ENCODE results near the gene CR1L.
"Not testable (repeated sequence)": the region's sequence is repeated elsewhere in the genome, so short reads cannot be mapped to it uniquely, and the experiment has no call there.

Gene CR1L

DNA sequence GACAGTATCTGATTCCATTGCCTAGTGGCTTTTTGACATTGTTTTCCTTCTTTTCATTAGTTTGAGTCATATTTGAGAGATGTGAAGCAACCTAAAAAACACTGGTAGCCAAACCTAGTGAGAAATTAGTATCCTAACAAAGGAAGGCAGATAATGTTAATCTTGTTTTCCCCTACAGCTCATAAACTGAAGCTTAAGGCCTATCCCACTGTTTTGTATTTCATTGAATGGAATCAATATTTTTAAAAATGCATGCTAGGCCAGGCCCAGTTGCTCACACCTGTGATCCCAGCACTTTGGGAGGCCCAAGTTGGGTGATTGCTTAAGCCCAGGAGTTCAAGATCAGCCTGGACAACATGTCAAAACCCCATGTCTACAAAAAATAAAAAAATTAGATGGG lies 1.2 kb downstream of the CR1L start:
- no peak for DNase-seq (ENCODE audit: low read depth in 2 of 2)

DNA sequence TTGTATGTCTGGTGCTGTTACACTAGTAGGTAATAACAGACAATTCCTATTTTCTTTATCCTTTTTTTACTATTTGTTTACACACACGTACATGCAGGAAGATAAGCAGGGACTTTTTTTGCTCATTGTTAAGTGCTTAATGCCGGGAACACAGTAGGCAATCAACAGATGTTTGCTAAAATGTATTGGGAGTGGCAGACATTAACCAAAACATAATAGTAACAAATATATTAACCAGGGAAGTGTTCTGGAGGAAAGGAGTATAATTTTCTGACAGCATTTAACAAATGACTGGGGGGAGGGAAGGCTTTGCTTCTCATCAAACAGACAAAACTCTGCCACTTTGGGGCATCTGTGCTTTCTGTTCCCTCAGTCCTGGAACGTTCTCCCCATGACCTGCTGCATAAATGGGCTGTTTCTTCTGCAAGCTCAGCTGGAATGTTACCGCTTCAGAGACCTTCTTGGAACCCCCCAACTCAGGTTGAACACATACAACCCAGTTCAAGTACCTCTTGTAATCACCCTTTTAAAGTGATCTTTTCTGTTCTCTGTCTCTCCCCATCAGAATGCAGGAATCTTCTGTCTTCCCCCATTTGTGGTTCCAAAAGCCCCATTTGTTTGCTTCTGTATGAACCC lies 2.1 kb downstream of the CR1L start:
- no peak for DNase-seq (ENCODE audit: low read depth in 2 of 2)

DNA sequence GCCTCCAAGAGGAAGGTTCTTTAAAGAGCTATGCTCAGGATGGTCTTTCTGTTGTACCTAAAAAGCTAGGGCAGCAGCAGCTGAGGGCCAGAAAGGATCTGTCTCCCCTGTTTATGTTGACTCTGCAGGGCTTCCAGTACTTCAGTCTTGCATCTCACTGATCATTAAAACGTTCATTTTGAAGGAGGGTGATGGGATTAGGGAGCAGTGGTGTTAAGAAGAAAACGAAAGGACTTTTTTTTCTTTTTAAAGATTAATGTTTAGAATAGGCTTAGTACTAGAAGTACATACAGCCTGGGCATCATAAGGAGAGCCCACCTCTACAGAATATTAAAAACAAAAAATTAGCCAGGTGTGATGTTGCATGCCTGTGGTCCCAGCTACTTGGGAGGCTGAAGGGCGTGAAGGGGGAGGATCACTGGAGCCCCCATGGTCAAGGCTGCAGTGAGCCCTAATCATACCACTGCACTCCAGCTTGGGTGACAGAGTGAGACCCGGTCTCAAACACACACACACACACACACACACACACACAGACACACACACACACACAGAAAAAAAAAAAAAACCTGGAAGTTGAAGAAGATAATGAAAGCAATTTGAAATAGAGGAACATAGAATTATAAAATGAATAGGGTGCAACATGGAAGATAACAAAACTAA lies 2.9 kb downstream of the CR1L start:
- no peak for DNase-seq (ENCODE audit: low read depth in 2 of 2)

DNA sequence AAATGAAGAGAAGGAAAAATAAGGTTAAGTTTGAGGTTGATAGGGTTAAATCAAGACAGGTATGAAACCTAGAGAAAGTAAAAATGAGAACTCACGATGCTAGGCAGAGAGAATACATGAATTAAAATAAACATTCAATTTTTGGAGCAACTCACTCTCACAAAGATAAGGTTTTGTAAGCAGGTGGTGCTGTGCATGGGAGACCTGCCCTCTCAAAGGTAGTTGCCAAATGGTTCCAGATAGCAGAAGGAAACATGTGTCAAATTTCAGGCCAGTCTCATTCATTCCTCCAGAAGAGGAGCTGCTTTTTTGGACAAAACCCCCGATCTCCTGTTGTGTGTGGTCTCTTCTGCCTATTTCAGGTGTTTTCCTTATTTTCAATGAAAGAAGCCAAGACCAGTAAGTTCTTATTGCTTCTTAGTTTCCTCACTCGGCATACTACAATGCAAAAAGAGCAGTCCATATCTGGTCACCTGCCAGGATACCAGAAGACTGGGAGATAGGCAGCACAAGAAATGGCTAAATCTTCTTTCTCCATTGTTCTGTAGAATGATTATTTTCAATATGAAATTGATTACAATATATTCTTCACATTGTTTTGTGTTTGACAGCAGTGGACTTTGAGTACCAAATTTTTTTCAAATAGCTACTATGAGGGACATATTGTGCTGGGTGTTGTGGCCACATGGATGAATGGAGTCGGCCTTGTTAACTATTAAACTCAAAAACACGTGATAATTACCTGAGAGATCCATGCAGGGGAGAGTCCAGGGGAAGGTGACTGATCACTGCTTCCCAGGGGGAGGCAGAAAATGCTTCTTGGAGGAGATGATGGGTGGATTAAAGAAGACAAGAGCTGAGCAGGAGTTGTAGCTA lies 3.6 kb downstream of the CR1L start:
- no peak for DNase-seq (ENCODE audit: low read depth in 2 of 2)

DNA sequence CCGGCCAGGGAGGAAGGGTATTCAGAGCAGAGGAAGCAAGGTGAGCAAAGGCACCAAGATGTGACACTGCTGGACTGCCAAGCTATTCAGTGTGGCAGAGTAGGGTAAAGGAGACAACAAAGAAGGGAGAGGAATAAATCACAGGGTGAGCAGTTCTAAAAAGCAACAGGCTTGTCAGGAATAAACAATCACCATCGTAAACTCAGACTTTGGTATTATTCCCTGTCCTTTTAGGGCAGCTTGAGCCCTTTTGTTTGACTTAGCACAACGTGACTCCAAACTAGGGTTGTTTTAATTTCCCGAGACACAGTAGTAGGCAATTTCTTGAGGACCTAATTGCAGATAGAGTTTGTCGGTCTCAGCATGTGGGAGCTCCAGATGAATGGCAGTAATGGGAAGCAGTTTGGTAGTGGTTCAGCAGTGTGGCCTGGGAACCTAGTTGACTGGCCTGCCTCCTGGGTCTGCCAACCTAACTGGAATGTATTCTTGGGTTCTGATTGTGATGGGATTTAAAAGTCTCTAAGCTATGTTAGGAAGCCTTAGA lies 4.3 kb downstream of the CR1L start:
- no peak for DNase-seq (ENCODE audit: low read depth in 2 of 2)

DNA sequence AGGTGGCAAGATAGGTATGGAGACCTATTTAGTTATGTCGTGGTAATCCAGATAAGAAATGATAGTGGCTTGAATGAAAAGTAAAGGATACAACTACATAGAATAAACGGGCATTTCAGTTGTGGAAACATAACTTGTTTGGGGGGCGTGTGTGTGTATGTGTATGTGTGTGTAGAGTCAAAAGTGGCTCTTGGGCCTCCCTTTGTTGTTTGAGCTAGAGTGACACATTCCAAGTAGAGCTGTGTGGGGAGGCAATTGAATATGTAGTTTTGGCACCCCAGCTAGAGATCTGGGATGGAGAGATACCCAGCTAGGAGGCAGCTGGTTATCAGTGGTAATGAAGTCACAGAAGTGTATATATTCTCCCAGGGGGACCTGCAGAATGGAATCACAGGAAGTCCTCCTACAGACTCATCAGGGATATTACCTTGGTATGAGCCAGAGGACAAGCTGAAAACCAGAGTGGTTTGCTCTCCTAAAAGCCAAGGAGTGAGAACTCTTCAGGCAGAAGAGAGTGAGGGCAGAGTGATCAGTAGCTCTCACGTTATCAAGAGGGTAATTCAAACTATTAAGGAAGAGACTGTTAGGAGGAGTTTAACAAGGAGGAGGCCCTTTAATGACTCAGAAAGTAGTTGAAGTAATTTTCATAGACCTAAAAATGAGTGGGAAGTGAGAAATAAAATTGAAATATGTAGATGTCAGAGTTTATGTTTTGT lies 5.1 kb downstream of the CR1L start:
- no peak for DNase-seq (ENCODE audit: low read depth in 2 of 2)

DNA sequence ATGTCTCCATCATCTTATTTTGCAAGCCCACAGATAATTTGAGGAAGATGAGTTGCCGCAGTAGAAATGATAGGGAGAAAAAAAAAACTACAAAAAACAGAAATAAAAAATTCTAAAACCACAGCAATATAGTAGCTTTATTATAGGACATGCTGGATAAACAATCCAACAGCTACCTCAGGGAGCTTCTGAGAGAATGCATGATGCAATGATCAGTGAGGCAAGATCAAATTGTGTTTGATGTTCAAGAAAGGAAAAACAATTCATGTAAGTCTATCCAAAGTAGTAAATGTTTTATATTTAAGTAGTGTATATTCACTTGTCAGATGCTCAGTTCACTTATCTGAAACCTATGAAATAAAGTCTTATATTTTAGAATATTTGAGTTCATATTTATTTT lies 6.7 kb downstream of the CR1L start:
- DNase-seq (ENCODE audit: low read depth in 2 of 2), result no peak

DNA sequence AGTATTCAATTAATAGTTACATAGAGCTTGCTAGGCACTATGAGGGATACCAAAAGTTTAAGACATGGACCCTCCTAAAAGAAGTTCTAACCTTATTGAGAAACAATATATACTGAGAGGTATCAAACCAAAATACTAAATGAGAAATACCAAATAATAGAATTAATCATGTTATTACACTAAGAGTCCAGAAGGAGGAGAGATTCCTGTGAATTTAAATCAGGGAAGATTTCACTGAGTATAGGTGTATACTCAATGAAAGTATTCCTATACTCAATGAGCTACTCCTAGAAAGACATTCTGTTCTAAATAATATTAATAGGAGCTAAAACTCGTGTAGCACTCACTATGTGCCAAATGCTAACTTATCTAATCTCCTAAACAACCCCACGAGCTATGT lies 9.4 kb downstream of the CR1L start:
- DNase-seq (ENCODE audit: low read depth in 2 of 2), result no peak

DNA sequence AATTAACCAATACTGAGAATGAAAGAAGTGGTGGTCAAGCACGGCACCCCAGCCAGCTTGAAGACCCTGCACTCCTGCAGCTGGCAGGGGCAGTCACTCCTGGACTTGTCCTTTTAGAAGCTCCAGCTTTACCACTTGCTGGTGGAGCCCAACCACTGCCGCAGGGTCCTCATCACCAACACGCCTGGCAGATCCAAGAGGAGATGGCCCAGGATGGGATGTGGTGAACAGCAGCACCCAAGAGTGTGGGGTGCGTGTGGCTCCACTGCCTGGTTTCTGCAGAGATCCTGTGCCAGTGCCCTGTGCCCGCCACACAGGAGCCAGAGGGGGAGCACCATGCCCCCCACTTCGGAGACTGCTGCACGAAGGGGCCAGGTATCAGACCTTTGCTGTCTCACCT lies 13.5 kb downstream of the CR1L start:
- no peak for DNase-seq (ENCODE audit: low read depth in 2 of 2)

DNA sequence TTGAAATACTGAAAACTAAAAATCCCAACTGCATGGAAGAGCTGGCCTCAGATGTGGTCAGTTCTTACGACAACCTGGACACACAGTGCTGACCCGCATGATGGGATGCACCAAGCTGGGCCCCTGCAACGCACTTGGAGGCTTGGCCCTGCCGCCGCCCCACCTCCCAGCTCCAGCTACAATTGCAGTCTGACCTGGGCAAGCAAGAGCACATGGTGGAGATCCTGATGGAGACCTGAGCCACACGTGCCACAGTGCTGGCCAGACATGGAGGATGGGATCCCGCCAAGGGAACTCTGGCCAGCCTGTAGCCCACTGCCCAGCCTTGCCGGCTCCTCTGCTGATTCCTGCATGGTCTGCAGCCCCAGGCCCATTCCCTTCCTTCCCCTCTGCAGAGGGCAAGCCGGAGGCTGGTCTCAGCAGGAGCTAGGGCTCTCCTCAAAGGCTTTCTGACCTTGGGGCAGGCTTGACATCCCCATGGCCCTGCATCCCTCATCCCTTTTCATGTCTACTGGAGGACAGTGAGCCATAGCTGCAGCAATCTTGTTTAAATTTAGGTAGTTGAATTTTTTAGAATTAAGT lies 14.1 kb downstream of the CR1L start:
- no peak for DNase-seq (ENCODE audit: low read depth in 2 of 2)

DNA sequence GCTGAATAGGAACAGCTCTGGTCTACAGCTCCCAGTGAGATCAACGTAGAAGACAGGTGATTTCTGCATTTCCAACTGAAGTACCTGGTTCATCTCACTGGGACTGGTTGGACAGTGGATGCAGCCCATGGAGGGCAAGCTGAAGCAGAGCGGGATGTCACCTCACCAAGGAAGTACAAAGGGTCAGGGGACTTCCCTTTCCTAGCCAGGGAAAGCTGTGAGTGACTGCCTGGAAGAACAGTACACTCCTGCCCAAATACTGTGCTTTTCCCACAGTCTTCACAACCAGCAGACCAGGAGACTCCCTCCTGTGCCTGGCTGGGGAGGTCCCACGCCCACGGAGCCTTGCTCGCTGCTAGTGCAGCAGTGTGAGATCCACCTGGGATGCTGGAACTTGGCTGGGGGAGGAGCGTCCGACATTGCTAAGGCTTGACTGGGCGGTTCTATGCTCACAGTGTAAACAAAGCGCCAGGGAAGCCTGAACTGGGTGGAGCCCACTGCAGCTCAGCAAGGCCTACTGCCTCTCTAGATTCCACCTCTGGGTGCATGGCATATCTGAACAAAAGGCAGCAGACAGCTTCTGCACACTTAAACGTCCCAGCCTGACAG lies 14.7 kb downstream of the CR1L start:
- DNase-seq (ENCODE audit: low read depth in 2 of 2), result no peak

DNA sequence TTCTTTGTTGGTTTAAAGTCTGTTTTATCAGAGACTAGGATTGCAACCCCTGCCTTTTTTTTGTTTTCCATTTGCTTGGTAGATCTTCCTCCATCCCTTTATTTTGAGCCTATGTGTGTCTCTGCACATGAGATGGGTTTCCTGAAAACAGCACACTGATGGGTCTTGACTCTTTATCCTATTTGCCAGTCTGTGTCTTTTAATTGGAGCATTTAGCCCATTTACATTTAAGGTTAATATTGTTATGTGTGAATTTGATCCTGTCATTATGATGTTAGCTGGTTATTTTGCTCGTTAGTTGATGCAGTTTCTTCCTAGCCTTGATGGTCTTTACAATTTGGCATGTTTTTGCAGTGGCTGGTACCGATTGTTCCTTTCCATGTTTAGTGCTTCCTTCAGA lies 16.5 kb downstream of the CR1L start:
- not testable (repeated sequence) for DNase-seq (ENCODE audit: low read depth in 2 of 2)

DNA sequence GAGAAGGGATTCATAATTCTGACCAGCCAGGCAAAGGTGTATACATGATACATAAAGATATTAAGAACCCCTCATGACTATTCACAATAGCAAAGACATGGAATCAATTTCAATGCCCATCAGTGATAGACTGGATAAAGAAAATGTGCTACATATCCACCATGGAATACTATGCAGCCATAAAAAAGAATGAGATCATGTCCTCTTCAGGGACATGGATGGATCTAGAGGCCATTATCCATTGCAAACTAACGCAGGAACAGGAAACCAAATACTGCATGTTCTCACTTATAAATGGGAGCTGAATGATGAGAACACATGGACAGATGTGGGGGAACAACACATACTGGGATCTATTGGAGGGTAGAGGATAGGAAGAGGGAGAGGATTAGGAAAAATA lies 21.4 kb downstream of the CR1L start:
- DNase-seq (ENCODE audit: low read depth in 2 of 2), result no peak

DNA sequence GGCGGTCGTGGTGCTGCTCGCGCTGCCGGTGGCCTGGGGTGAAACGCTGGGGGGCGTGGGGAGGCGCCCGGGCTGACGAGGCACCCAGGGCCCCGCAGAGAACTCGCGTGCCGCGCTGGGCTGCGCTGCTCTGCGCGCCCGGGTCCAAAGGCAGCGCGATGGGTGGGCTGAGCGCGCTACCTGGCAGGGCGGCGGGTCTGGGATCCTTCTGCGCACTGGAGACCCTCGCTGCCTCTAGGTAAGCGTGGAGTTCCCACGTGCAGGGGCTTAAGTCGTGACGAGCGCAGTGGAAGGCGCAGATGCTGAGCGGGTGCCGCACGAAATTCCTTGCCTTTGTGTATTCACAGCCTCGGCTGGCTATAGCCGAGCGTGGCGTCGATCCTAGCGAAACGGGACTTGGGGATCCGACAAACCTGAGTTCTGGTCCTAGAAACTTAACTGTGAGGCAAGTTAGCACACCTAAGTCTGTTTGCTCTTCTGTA lies 24.6 kb downstream of the CR1L start:
- no peak for DNase-seq (ENCODE audit: low read depth in 2 of 2)

DNA sequence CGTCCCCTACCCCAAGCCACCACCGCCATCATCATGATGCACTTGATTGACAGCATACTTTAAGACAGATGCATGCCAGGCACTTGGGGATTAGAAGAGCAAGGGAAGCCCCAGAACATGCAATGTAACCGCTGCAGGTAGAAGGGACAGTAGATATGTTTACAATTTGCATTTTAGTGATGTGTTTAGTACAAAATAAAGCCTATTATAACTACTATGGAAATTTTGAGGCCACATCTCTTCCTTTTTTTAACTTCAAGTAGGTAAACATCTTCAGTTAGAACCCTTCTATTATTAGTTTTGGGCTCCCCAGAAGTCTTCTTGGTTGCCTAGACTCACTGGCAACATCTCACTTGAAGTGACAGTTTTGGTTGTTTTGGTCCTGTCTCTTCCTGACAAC lies 25.3 kb downstream of the CR1L start:
- no peak for DNase-seq (ENCODE audit: low read depth in 2 of 2)

DNA sequence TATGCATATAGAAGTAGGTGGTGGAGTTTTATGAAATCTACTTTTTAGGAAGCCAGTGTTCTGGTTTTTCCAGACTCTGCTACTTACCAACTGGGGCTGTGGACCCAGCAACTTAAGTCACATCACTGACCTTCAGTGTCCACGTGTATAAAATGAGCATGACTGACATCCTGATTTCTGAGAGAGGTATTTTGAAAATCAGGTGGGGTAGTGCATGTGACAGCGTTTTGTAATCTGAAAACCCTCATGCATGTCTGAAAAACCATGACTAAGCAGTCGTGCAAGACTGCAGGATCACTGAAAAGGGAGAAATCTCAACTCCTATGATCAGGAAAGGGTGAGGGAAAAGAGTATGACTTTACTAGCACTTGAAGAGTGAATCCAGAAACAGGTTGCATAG lies 26.1 kb downstream of the CR1L start:
- no peak for DNase-seq (ENCODE audit: low read depth in 2 of 2)

DNA sequence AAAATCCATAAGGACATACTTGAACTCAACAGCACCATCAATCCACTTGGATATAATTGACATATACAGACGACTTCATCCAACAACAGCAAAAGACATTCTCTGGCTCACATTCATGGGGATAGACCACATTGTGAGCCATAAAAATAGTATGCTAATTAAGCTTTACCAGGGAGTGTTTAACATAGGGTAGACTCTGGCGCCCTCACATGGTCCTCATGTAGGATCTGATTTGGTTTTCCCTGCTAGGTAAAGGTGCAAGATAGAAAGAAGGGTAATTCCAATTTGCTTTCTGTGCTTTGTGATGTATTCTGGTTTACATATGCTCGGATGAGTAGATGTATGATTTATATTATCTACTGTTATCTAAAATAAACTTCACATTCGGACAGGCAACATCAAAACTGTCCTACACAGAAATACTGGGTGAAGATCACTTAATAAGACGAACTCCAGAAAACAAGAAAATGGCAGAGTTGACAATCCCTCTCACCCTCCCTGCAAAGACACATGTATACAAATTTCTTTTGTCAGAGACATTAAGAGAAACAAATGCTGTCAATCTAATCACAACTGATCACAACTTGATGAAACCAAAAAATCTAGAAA lies 27.7 kb downstream of the CR1L start:
- DNase-seq (ENCODE audit: low read depth in 2 of 2), result no peak

DNA sequence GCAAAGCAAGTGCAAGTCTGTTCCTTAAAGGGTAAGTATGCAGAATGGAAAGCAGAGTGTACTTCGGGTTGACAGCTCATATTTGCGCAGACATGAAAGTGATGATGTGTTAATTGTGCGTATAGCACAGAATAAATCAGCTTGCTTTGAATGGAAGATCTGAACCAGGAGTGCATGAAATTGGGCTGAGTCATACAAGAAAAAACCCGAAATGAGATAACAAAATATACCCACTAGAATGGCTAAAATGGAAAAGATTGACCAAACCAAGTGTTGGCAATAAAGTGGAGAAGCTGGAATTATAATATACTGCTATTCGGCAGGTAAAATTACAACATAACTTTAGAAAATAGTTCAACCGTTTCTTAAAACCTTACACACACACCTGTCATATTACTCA lies 28.5 kb downstream of the CR1L start:
- no peak for DNase-seq (ENCODE audit: low read depth in 2 of 2)

DNA sequence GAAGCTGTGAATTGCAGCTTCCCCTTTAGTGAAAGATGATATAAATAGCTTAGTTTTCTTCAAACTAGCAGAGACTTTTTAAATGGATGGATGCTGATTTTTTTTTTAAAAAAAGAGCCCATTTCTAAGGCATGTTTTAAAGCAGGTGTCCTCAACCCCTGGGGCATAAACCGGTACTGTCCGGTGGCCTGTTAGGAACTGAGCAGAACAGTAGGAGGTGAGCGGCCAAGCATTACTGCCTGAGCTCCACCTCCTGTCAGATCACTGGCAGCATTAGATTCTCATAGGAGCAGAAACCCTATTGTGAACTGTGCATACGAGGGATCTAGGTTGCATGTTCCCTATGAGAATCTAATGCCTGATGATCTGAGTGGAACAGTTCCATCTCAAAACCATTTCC lies 31.2 kb downstream of the CR1L start:
- no peak for DNase-seq (ENCODE audit: low read depth in 2 of 2)

DNA sequence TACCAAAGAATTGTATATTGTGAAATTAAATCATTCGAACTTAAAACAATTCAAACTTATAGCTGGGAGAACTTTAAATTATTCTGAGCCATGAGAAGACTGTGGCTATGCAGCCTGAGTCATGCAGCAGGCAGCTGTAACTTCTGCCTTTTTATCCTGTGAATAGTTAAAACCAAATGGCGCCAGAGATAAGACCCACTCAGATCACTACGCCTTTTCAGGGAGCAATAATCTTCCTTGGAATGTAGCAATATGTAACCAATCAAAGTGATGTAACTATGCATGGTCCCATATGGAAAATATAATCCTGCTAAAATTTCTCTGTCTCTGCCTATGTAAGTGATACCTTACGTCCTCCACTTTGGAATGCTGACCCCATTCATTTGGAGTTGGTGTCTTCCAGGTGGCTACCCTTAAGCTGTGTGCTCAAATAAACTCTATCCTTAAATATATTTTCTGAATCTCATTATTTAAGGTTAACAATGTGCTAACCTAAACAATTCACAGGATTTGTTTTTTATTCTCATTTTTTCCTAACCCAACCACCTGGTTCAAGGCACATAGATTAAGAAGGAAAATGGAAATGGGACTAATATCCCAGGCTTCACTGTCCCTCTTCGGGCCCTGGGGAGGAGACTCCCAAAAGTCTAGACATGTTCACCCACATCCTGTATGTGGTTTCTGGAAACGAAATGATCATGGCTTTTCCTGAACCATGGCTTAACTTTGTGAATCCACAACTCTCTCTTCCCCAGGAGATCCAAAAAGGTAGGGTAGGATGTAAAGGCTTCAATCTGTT lies 35.9 kb downstream of the CR1L start:
- not testable (repeated sequence) for DNase-seq (ENCODE audit: low read depth in 2 of 2)
